CD4-positive, alpha-beta T cell (primary cell): ENCODE data around the gene RNF181. TPM values are rescaled to one million over a fixed set of nuclear protein-coding genes. Genes with fewer than 3 reads are reported as not detected.

Experiments used
- ATAC-seq: fragments of 200-7000 bp; cut with Tn5 transposase; one replicate; pipeline ENCODE4 v1.10.0; 2022; ENCODE audit warnings: mild to moderate bottlenecking; ENCODE audit not compliant: poor library complexity
- CTCF ChIA-PET: fragments of 350-600 bp; sonication (Branson Sonifier 250); formaldehyde crosslinking; loops from one replicate; lab custom pipeline; 2021; ENCODE audit warnings: antibody characterized with exemption, inconsistent platforms; lab: Charles Lee
- POLR2A ChIA-PET: fragments of 350-600 bp; sonication (Branson Sonifier 250); formaldehyde crosslinking; loops from one replicate; lab custom pipeline; 2021; ENCODE audit warnings: antibody characterized with exemption, inconsistent platforms; lab: Charles Lee
- DNase-seq, 14 experiments: peaks; one replicate each; pipeline ENCODE4 v3.0.0-alpha.2; 2013 to 2020; ENCODE audit warnings: mixed read lengths in 2 of 14
- H3K27ac ChIP-seq, 2 donors: one replicate each; pipeline versions ENCODE4 v1.5.1 to v1.7.0; 2013; ENCODE audit warnings: low read length in 2 of 2, low read depth in 1 of 2, mild to moderate bottlenecking in 1 of 2
- H3K27me3 ChIP-seq, 2 experiments: 1 replicate in 1 of 2; 2 replicates in 1 of 2; pipeline versions ENCODE4 v1.6.1 to v1.7.0; 2013; ENCODE audit warnings: low read length in 2 of 2, control low read depth in 1 of 2, mild to moderate bottlenecking in 1 of 2, moderate library complexity in 1 of 2; ENCODE audit not compliant: insufficient read depth in 2 of 2, control insufficient read depth in 1 of 2
- H3K36me3 ChIP-seq: one replicate; pipeline ENCODE4 v1.6.1; 2013; ENCODE audit warnings: low read length, control low read depth; ENCODE audit not compliant: insufficient read depth
- H3K4me1 ChIP-seq: one replicate; pipeline ENCODE4 v1.6.1; 2013; ENCODE audit warnings: low read length, control low read depth; ENCODE audit not compliant: insufficient read depth
- H3K4me3 ChIP-seq: one replicate; pipeline ENCODE4 v1.5.1; 2013; ENCODE audit warnings: mild to moderate bottlenecking, low read length, moderate library complexity
- H3K9me3 ChIP-seq, 2 experiments: 1 replicate in 1 of 2; 2 replicates in 1 of 2; pipeline versions ENCODE4 v1.6.1 to v1.7.0; 2013; ENCODE audit warnings: low read length in 2 of 2, mild to moderate bottlenecking in 2 of 2, control low read depth in 1 of 2, moderate library complexity in 1 of 2; ENCODE audit not compliant: control insufficient read depth in 1 of 2, insufficient read depth in 1 of 2
- H3K27ac Mint-ChIP-seq: one replicate; pipeline ENCODE4 v1.8.0; 2020; ENCODE audit warnings: mixed read lengths
- H3K27me3 Mint-ChIP-seq: one replicate; pipeline ENCODE4 v1.8.0; 2021; ENCODE audit warnings: mixed read lengths
- H3K36me3 Mint-ChIP-seq: one replicate; pipeline ENCODE4 v1.8.0; 2021; ENCODE audit warnings: low read depth, mixed read lengths
- H3K4me1 Mint-ChIP-seq: one replicate; pipeline ENCODE4 v1.8.0; 2021; ENCODE audit warnings: low read depth, mixed read lengths
- H3K4me3 Mint-ChIP-seq: one replicate; pipeline ENCODE4 v1.8.0; 2020; ENCODE audit warnings: mild to moderate bottlenecking, mixed read lengths
- H3K9me3 Mint-ChIP-seq: one replicate; pipeline ENCODE4 v1.8.0; 2020; ENCODE audit warnings: mixed read lengths
- CTCF ChIP-seq: fragments of 200-600 bp; IDR thresholded peaks from one replicate; pipeline ENCODE4 v1.8.0; 2022; ENCODE audit warnings: antibody characterized with exemption, mild to moderate bottlenecking
- intact Hi-C, 2 experiments: fragments of 100-400 bp; cut with DNase I in 1 of 2; cut with micrococcal nuclease in 1 of 2; formaldehyde crosslinking; loops; one replicate each; pipeline versions ENCODE4 v1.15.1 to v1.9.0; 2023 to 2025; cut with DNase I, micrococcal nuclease
- total RNA-seq, 174 experiments: library from RNA in 2 of 174; stranded (reverse) in 2 of 174; gene quantifications; one replicate each; pipeline ENCODE4 v1.2.3 and lab custom pipeline; 2021 to 2026

Gene RNF181
- total RNA-seq, 2 experiments from 2014 or later = 41.5 to 43.8 TPM

- peaks cover 30% of the 10 kb centered on the region for H3K4me1 Mint-ChIP-seq
- H3K9me3 Mint-ChIP-seq = no peaks in the 10 kb centered on the region
- H3K27me3 ChIP-seq = no peaks in the 10 kb centered on the region
- peaks cover 38% of the 10 kb centered on the region for H3K4me1 ChIP-seq
- CTCF ChIA-PET = interaction anchor here (0.6 kb wide), 1 partner anchor 53 kb away, joined by 3 read pairs; no protein-coding TSS in a partner anchor
- intact Hi-C loops = no loop called here
- no peak for TF ChIP-seq CTCF
- no peak overlapping the region for H3K4me3 ChIP-seq
- no peaks in the 10 kb centered on the region for H3K9me3 ChIP-seq
- peaks cover 29% of the 10 kb centered on the region for H3K36me3 Mint-ChIP-seq
- ATAC-seq = no peak
- H3K27me3 Mint-ChIP-seq = no peaks in the 10 kb centered on the region
- DNase-seq = no peak
- H3K36me3 ChIP-seq = peaks cover 12% of the 10 kb centered on the region
- no peak overlapping the region for H3K4me3 Mint-ChIP-seq
- H3K27ac Mint-ChIP-seq = no peak overlapping the region
- POLR2A ChIA-PET = no interaction called here
- H3K27ac ChIP-seq = no peak overlapping the region
These were observed 19.8 kb upstream of the RNF181 start for GRCh38 chr2:85575739-85576138.

- Mint-ChIP-seq H3K27me3 (no peaks in the 10 kb centered on the region), H3K9me3 (no peaks in the 10 kb centered on the region), H3K36me3 (peaks cover 36% of the 10 kb centered on the region), H3K27ac (peak overlapping the region; percentile 94), H3K4me1 (peaks cover 38% of the 10 kb centered on the region), H3K4me3 (peak overlapping the region; percentile 93)
- H3K27me3 ChIP-seq = no peaks in the 10 kb centered on the region
- peaks cover 23% of the 10 kb centered on the region for H3K36me3 ChIP-seq
- H3K27ac ChIP-seq = peak overlapping the region; percentile 47 to 63
- H3K9me3 ChIP-seq = no peaks in the 10 kb centered on the region
- TF ChIP-seq CTCF = no peak
- ChIA-PET POLR2A (interaction anchor here (1.4 to 4.5 kb wide), 6 partner anchors 11 to 249 kb away, joined by 3 to 19 read pairs (median 8); partner anchors contain the start of genes GGCX, RNF181, SH2D6 and TGOLN2), CTCF (interaction anchor here (0.9 to 1.4 kb wide), 2 partner anchors 25 to 60 kb away, joined by 3 to 6 read pairs; no protein-coding TSS in a partner anchor)
- H3K4me1 ChIP-seq = peaks cover 41% of the 10 kb centered on the region
- intact Hi-C loops = no loop called here
- ATAC-seq = no peak
- no peak for DNase-seq
- H3K4me3 ChIP-seq = peak overlapping the region; percentile 84
These were observed 18.5 kb upstream of the RNF181 start for GRCh38 chr2:85577063-85577385.

- no peaks in the 10 kb centered on the region for H3K27me3 Mint-ChIP-seq
- no peaks in the 10 kb centered on the region for H3K9me3 Mint-ChIP-seq
- ATAC-seq = peak; percentile 81
- Histone ChIP-seq H3K36me3 (peaks cover 29% of the 10 kb centered on the region), H3K4me3 (peak within 1 kb of the TSS; percentile 84), H3K9me3 (no peaks in the 10 kb centered on the region), H3K27me3 (no peaks in the 10 kb centered on the region), H3K4me1 (peaks cover 41% of the 10 kb centered on the region), H3K27ac (peak within 1 kb of the TSS; percentile 47 to 63)
- peak within 1 kb of the TSS; percentile 93 for H3K4me3 Mint-ChIP-seq
- intact Hi-C loops = no loop called here
- peak in 13 of 14 experiments; percentile 37 to 82 (median 59) for DNase-seq
- ChIA-PET POLR2A (interaction anchor here (1.2 to 4.5 kb wide), 7 partner anchors 10 to 250 kb away, joined by 3 to 19 read pairs (median 8); partner anchors contain the start of genes GGCX, MAT2A, RNF181 and SH2D6), CTCF (interaction anchor here (0.9 to 1.4 kb wide), 2 partner anchors 25 to 60 kb away, joined by 3 to 6 read pairs; no protein-coding TSS in a partner anchor)
- peaks cover 44% of the 10 kb centered on the region for H3K4me1 Mint-ChIP-seq
- peaks cover 42% of the 10 kb centered on the region for H3K36me3 Mint-ChIP-seq
- H3K27ac Mint-ChIP-seq = peak within 1 kb of the TSS; percentile 94
- no peak for TF ChIP-seq CTCF
These were observed 17.9 kb upstream of the RNF181 start, which contains the start of gene VAMP8 for GRCh38 chr2:85577386-85578242. TSS of gene VAMP8 (plus strand) at chr2:85577586. CDS start at chr2:85577647, 61 bp downstream.
